HG03196 (cell line): ENCODE data around the gene RTN4RL1.
"Not testable (repeated sequence)": the region's sequence is repeated elsewhere in the genome, so short reads cannot be mapped to it uniquely, and the experiment has no call there.

Source experiments
- ATAC-seq: cut with Tn5 transposase; IDR thresholded peaks from one replicate; pipeline ENCODE4 v1.9.1; 2021; ENCODE audit not compliant: unreplicated experiment

The RTN4RL1 gene

DNA sequence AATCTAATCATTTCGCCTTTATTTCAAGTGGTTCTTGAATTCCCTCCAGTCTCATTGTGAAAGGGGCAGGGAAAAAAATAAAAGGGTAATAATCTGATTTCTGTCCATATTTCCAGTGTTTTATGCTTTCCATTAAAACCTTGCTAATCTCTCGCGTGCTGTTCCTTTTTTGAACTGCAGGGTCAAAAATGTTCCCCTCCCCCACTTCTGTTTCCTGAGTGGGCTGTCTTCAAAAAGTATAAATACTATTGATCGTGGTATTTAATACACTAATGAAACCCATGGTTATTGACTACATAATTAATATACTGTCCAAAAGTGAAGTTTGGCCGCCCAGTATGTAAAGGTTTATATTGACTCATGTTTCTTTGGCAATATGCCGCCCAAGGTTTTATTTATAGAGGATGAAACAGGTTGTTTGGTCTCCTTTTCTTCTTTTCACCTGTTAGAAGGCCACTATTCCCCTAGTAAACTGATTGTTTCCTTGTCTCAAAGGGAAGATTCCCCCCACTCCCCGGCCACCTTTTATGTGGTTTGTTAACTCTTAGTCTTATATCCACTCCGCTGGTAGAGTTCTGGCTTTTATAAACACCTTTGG lies 125.6 kb downstream of the RTN4RL1 start:
- ATAC-seq, result no peak

GRCh38 chr17:1898872-1899271 lies 126.3 kb downstream of the RTN4RL1 start:
- ATAC-seq, result no peak

- ATAC-seq, result no peak
Measured at GRCh38 chr17:1898332-1898731, 126.8 kb downstream of the RTN4RL1 start.

DNA sequence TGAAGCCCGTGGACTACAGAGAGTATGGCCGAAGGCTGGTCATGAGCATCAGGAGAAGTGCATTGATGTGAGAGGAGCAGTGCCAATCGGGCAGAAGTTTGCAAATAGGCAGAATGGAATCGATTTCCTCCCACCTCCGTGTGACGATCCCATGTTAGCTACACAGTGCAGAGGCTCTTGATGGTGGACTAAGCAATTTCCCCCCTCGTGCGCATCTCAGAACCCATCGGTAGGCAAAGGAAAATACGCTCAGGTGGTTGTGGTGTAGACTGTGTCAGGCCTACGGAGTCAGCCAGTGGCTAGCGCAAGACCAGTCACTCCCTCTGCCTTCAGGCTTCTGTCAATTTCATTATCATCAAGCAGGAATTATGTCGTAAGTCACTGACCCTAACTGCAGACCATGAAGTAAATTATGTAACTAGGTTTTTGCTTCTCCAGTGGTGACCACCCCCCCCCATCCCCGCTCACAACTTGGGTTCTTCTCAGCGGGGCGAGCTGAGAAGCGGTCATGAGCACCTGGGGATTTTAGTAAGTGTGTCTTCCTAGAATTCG lies 128.0 kb downstream of the RTN4RL1 start:
- ATAC-seq, result no peak

- ATAC-seq, result no peak
Measured at GRCh38 chr17:1896243-1897104, 128.7 kb downstream of the RTN4RL1 start.

DNA sequence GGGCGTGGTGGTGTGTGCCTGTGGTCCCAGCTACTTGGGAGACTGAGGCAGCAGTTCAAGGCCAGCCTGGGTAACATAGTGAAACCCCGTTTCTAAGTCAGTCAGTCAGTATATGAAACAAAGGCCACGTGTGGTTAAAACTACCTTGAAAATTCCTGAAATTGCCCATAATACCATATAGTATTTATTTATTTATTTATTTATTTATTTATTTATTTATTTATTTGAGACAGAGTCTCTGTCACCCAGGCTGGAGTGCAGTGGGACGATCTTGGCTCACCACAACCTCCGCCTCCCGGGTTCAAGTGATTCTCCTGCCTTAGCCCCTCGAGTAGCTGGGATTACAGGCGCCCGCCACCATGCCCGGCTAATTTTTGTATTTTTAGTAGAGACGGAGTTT lies 129.7 kb downstream of the RTN4RL1 start:
- ATAC-seq, result not testable (repeated sequence)

GRCh38 chr17:1894753-1895339 lies 130.3 kb downstream of the RTN4RL1 start:
- ATAC-seq, result no peak

DNA sequence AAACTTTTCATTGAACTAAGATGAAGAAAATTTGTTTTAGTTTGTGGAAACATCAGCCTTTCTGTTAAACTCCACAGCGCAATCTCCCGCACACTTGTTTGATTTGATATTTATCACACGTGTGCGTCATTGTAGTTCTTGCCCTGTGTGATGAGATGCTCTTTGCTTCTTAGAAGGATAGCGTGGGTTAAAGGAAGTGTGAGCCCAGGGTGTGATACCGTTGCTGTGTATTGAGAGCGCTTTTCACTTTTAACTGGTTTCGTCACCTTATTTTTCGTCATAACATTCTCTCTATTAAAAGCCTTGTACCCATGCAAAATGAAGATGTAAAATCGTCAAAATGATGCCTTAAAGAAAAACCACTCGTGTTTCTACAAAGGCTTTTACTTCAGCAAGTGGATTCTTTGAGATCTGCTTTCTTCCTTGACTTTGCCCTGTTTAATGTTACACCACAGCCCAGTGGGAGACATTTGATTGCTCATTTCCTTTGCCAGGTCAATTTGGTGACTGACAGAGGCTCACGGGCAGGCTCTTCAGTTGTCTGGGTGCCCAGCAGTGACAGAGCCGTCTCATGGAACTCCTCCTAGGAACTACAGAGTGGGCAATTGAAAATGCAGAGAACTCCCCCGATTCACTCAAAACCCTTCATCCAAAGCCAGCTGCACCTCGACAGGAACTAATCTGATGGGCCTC lies 134.2 kb downstream of the RTN4RL1 start:
- no peak for ATAC-seq

- ATAC-seq, result no peak
Measured at GRCh38 chr17:1888741-1889140, 136.4 kb downstream of the RTN4RL1 start.
